Liver (tissue), 3 donors: ENCODE data around the gene TEX29.

Experiments used
- ATF3 ChIP-seq: IDR thresholded peaks from 2 replicates; pipeline ENCODE4 v1.6.1; 2016; ENCODE audit warnings: antibody characterized with exemption
- HNF4A ChIP-seq, 2 donors: conservative IDR thresholded peaks; 2 replicates each; pipeline ENCODE4 v1.6.1; 2016; ENCODE audit warnings: antibody characterized with exemption in 2 of 2, mild to moderate bottlenecking in 2 of 2
- HNF4G ChIP-seq: IDR thresholded peaks from 2 replicates; pipeline ENCODE4 v1.6.1; 2016; ENCODE audit warnings: antibody characterized with exemption
- NR2F2 ChIP-seq: IDR thresholded peaks from 2 replicates; pipeline ENCODE4 v1.6.1; 2016; ENCODE audit warnings: antibody characterized with exemption
- RAD21 ChIP-seq, 2 donors: IDR thresholded peaks; 2 replicates each; pipeline ENCODE4 v1.6.1; 2016; ENCODE audit warnings: antibody characterized with exemption in 2 of 2, mild to moderate bottlenecking in 2 of 2
- REST ChIP-seq: IDR thresholded peaks from 2 replicates; pipeline ENCODE4 v1.6.1; 2016; ENCODE audit warnings: antibody characterized with exemption, mild to moderate bottlenecking
- SP1 ChIP-seq: IDR thresholded peaks from 2 replicates; pipeline ENCODE4 v1.6.1; 2018; ENCODE audit warnings: antibody characterized with exemption, mild to moderate bottlenecking
- YY1 ChIP-seq: IDR thresholded peaks from 2 replicates; pipeline ENCODE4 v1.6.1; 2016; ENCODE audit warnings: antibody characterized with exemption, mild to moderate bottlenecking
- TF ChIP-seq, protein P1 (sequence below): fragments of 150-350 bp; IDR thresholded peaks from 2 replicates; pipeline ENCODE4 v1.5.1; 2017; ENCODE audit warnings: improper control_type of control experiment, low read depth, low read length; ENCODE audit not compliant: missing input control
- TF ChIP-seq, protein P2 (sequence below): IDR thresholded peaks from 2 replicates; pipeline ENCODE4 v1.6.1; 2016; ENCODE audit warnings: antibody characterized with exemption
- donor health status: healthy.
- donor health status: healthy.

- TF ChIP-seq, protein P1, sequence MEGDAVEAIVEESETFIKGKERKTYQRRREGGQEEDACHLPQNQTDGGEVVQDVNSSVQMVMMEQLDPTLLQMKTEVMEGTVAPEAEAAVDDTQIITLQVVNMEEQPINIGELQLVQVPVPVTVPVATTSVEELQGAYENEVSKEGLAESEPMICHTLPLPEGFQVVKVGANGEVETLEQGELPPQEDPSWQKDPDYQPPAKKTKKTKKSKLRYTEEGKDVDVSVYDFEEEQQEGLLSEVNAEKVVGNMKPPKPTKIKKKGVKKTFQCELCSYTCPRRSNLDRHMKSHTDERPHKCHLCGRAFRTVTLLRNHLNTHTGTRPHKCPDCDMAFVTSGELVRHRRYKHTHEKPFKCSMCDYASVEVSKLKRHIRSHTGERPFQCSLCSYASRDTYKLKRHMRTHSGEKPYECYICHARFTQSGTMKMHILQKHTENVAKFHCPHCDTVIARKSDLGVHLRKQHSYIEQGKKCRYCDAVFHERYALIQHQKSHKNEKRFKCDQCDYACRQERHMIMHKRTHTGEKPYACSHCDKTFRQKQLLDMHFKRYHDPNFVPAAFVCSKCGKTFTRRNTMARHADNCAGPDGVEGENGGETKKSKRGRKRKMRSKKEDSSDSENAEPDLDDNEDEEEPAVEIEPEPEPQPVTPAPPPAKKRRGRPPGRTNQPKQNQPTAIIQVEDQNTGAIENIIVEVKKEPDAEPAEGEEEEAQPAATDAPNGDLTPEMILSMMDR = no peak
- TF ChIP-seq NR2F2 (no peak), ATF3 (no peak), REST (no peak), RAD21 (IDR thresholded peaks at IDR 0.05) (no peak), HNF4G (no peak), SP1 (no peak), YY1 (no peak), HNF4A (conservative IDR thresholded peaks at IDR 0.05) (no peak)
- TF ChIP-seq, protein P2, sequence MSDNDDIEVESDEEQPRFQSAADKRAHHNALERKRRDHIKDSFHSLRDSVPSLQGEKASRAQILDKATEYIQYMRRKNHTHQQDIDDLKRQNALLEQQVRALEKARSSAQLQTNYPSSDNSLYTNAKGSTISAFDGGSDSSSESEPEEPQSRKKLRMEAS = no peak
Observed at GRCh38 chr13:111288276-111288675, 32.2 kb upstream of the TEX29 start.
